Lower leg skin (tissue), 3 donors: ENCODE data around the gene MRPS2.

ENCODE experiments used
- POLR2A ChIP-seq, 2 donors: fragments of 450-650 bp; IDR thresholded peaks; one replicate each; pipeline ENCODE4 v1.6.1; 2016 to 2017; ENCODE audit warnings: antibody characterized with exemption in 2 of 2, mild to moderate bottlenecking in 1 of 2, moderate library complexity in 1 of 2
- TF ChIP-seq, protein P1 (sequence below), 3 donors: fragments of 450-650 bp; IDR thresholded peaks; one replicate each; pipeline ENCODE4 v1.5.1; 2016; ENCODE audit warnings: antibody characterized with exemption in 3 of 3, mild to moderate bottlenecking in 3 of 3, moderate library complexity in 2 of 3

DNA sequence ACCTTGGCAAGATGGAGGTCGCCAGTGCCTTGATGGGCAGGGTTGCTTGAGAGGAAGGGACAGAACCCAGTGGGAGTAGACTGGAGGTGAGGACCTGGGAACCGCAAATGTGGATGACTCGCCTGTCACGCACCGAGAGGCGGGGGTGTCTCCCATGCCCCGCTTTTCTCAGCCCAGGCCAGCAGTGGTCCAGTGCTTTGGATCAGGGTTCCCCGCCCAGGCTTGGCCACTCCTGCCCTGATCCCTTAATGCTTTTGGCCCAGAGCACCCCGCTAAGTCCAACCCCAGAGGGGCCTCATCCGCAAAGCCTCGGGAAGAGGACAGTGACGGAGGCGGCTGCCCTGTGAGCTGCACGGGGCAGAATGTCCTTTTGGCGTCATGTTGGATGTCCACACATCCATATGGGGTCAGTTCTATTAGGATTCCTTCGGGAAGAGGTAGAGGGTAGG lies 2.4 kb downstream of the MRPS2 start:
- TF ChIP-seq, protein P1, sequence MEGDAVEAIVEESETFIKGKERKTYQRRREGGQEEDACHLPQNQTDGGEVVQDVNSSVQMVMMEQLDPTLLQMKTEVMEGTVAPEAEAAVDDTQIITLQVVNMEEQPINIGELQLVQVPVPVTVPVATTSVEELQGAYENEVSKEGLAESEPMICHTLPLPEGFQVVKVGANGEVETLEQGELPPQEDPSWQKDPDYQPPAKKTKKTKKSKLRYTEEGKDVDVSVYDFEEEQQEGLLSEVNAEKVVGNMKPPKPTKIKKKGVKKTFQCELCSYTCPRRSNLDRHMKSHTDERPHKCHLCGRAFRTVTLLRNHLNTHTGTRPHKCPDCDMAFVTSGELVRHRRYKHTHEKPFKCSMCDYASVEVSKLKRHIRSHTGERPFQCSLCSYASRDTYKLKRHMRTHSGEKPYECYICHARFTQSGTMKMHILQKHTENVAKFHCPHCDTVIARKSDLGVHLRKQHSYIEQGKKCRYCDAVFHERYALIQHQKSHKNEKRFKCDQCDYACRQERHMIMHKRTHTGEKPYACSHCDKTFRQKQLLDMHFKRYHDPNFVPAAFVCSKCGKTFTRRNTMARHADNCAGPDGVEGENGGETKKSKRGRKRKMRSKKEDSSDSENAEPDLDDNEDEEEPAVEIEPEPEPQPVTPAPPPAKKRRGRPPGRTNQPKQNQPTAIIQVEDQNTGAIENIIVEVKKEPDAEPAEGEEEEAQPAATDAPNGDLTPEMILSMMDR (IDR thresholded peaks at IDR 0.05), result no peak
- TF ChIP-seq POLR2A (IDR thresholded peaks at IDR 0.05), result no peak
